Dedifferentiated amniotic fluid mesenchymal stem cell (primary cell): ENCODE results near the gene HNRNPH1.

Experiments used
- DNase-seq: peaks from one replicate; pipeline ENCODE4 v3.0.0-alpha.2; 2016; ENCODE audit errors: extremely low spot score

The HNRNPH1 gene

DNA sequence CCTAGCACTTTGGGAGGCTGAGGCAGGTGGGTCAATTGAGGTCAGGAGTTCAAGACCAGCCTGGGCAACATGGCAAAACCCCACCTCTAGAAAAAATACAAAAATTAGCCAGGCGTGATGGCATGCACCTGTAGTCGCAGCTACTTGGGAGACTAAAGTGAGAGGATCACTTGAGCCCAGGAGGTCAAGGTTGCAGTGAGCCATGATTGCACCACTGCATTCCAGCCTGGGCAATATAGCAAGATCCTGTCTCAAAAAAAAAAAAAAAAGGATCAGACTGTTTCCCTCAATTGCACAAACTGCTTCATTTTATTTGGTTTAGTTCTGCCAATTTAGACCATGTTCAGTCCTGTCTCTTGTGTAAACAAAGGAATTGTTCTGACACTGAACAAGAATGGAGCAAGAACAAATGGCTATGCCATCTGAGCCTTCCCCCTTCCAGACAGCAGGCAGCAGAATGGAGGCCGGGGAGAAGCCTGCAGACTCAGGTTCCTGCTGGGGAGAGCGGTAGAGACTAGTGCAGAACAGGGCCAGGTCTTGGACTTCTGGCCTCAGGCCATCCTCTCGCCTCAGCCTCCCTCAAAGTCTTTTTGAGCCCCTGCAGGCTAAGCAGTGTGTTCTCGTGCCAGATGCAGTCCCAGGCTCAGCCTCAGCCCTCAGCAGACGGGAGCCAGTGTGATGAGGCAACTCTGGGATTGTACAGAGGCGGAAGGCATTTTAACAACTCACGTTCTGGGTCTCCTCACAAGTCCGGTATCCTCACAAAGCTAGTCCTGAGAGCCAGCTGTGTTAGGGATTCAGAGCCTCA is 18.2 kb downstream of the HNRNPH1 start:
- no peak for DNase-seq

GRCh38 chr5:179603308-179603707 is 20.2 kb downstream of the HNRNPH1 start:
- no peak for DNase-seq

DNA sequence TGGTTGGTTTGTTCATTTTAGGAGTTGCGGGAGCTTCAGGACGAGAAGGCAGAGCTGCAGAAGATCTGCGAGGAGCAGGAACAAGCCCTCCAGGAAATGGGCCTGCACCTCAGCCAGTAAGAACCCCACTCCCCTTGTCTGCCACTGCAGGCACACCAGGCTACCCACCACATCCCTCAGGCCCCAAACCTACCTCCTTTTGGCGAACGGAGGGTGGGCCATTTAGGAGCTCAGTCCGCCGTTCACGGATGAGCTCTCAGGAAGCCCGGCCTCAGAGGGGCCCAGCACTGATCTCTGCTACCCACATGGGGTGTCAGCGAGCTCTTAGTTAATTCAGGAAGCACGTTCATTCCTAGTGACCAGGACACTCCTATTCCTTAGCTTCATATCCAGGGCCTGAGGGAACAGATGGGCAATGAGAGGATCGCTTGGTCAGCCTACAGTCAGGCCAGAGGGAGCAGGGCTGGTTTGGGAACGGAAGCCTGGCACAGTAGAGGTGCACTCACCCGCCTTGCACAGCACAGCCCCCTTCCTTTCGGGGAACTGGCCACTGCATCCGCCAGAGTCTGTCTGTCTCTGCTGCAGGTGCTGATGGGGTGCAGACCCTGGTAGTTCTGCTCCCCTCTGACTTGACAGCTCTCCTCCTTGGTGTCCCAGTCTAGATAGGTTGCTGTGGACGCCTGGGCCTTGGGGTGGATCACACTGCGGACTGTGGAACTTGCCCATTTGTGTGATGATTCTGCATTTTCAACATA is 21.4 kb downstream of the HNRNPH1 start:
- no peak for DNase-seq

- no peak for DNase-seq
Measured at GRCh38 chr5:179599973-179600372, 23.5 kb downstream of the HNRNPH1 start.

GRCh38 chr5:179599566-179599965 is 23.9 kb downstream of the HNRNPH1 start:
- no peak for DNase-seq

DNA sequence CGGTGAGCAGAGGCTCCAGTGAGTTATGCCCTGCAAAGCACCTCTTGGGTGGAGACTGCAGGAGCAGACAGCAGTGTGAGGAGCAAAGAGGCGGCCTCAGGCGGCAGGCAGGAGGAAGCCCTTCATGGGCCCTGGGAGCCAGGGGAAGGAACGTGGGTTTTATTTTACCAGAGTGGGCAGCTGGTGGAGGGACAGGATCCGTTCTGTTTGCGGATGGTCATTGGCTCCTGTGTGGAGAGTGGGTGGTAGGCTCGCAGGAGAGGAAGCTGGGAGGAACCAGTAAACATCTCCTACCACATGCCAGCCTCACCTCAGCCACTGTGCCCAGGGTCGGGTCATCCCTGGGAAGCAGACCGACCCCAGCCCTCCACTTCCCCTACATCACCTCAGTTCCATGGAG is 24.4 kb downstream of the HNRNPH1 start:
- no peak for DNase-seq

GRCh38 chr5:179596421-179596820 is 27.1 kb downstream of the HNRNPH1 start:
- DNase-seq: no peak

GRCh38 chr5:179595916-179596315 is 27.6 kb downstream of the HNRNPH1 start:
- DNase-seq: no peak

DNA sequence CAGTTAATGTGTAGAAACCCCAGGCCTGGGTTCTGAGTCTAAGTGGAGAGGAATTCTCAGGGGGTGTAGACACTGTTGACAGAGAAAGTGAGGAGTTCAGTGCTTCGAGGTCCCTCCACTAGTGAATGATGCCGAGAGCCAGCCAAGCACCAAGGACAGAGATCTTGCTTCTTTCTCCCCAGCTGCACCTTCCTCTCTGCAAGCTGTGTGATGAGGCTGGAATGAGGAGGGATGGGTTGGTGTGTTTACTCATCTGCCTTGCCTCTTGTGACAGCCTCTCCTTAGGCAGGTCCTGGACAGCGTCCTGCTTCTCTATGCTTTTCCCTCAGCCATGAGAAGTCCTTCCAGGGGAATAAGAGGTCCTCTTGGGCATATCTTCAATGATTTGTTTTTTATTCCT is 35.3 kb downstream of the HNRNPH1 start:
- DNase-seq: no peak

DNA sequence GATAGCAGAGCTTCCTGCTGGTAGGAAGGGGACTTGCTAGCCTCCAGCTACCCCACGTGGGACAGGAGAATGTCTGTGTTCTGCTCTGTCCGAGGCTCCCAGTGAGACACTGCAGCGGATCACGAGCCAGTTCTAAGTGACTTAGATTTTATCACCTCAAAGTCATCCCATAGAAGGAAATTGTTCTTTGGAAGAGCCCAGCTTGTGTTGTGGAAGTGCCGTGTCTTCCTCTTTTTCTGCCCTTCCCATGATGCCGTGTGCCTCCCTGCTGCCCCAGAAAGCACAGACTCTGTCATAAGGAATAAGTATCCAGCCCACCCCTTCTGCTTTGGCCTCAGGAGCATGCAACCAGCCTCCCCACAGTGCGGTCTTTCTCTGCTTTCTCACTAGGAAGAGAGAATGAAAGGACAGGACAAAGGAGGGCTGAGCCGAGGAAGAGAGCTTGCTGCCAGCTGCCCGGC is 37.5 kb downstream of the HNRNPH1 start:
- no peak for DNase-seq

DNA sequence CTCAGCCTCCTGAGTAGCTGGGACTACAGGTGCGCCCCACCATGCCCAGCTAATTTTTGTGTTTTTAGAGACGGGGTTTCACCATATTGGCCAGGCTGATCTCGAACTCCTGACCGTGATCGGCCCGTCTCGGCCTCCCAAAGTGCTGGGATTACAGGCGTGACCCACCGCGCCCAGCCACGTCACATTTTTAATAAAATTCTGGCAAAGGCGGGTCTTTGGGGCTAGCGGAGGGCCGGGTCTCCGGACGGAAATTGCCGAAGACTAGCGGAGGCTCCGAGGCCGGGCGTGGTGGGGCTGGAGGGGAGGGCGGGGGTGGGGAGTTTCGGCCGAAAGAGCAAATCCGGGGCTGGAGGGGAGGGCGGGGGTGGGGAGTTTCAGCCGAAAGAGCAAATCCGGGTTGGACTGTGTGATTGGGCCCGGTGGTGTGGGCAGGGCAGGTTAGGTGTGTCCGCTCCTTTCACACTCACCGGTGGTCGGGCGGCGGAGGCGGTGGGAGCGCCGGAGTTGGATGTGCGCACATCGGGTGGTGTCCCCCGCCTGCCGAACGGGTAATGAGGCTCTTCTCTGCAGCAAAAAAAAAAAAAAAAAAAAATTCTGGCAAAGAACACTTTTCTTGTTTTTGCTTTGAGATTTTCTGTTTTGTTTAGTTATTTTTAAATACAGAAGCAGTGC is 46.0 kb downstream of the HNRNPH1 start:
- no peak for DNase-seq

DNA sequence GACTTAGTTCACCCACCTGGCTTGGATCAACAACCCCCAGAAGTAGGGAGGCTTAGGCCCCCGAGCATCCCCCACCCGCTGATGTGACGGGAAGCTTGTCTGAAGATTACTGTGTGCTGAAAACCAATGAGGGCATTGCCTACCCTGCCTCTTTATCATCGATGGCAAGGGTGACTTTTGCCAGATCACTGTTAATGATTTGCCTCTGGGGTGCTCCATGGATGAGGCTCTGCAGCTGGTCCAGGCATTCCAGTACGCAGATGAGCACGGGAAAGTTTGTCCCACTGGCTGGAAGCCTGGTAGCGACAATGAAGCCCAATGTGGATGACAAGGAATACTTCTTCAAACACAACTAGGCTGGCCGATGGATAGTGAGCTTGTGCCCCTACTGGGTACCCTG is 51.1 kb downstream of the HNRNPH1 start:
- no peak for DNase-seq

DNA sequence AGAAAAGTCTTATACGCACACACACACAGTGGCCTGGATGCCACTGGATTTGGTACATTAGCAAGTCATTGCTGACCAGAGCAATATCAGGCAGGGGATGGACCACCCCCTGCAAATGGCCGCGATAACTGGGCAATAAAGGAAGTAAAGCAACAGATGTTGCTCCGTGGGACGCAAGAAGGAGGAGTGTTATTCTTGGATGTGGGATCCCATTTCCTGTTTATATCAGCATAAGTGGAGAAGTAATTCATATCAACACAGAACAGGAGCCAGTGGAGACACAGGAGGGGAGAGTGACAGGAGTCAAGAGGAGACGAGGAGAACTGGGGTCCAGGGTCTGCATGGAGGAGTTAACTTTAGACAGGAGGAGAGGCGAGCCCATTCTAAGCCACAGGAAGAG is 54.8 kb downstream of the HNRNPH1 start:
- DNase-seq: no peak

GRCh38 chr5:179564526-179564925 is 58.9 kb downstream of the HNRNPH1 start:
- no peak for DNase-seq
